Type B pancreatic cell (in vitro differentiated cells): ENCODE measurements around the gene PI4KA. TPM values are rescaled to one million over a fixed set of nuclear protein-coding genes. Genes with fewer than 3 reads are reported as not detected.

ENCODE experiments used
- DNase-seq: peaks from one replicate; pipeline ENCODE4 v3.0.0; 2021; ENCODE audit warnings: mixed read lengths; ENCODE audit not compliant: unreplicated experiment; ENCODE audit errors: extremely low spot score
- H3K27ac Mint-ChIP-seq: 2 replicates; pipeline ENCODE4 v1.8.0; 2021; ENCODE audit warnings: mild to moderate bottlenecking, mixed read lengths
- H3K27me3 Mint-ChIP-seq: 2 replicates; pipeline ENCODE4 v1.8.0; 2021; ENCODE audit warnings: mixed read lengths
- H3K36me3 Mint-ChIP-seq: 2 replicates; pipeline ENCODE4 v1.8.0; 2021; ENCODE audit warnings: mixed read lengths
- H3K4me1 Mint-ChIP-seq: one replicate; pipeline ENCODE4 v1.8.0; 2021; ENCODE audit warnings: mixed read lengths; ENCODE audit not compliant: unreplicated experiment
- H3K4me3 Mint-ChIP-seq: 2 replicates; pipeline ENCODE4 v1.8.0; 2021; ENCODE audit warnings: mild to moderate bottlenecking, mixed read lengths
- H3K9me3 Mint-ChIP-seq: 2 replicates; pipeline ENCODE4 v1.8.0; 2021; ENCODE audit warnings: mixed read lengths
- total RNA-seq: library from RNA; stranded (reverse); gene quantifications from 2 replicates; pipeline ENCODE4 v1.2.1, GENCODE V29; 2021; ENCODE audit warnings: low replicate concordance
- TF ChIP-seq, protein P1 (sequence below): fragments of 200-600 bp; sonication (generic); conservative IDR thresholded peaks from 2 replicates; pipeline ENCODE4 v1.5.0; 2021; ENCODE audit warnings: antibody characterized with exemption, mild to moderate bottlenecking

The PI4KA gene
- total RNA-seq, 1 donor from 2014 or later = 120 TPM

DNA sequence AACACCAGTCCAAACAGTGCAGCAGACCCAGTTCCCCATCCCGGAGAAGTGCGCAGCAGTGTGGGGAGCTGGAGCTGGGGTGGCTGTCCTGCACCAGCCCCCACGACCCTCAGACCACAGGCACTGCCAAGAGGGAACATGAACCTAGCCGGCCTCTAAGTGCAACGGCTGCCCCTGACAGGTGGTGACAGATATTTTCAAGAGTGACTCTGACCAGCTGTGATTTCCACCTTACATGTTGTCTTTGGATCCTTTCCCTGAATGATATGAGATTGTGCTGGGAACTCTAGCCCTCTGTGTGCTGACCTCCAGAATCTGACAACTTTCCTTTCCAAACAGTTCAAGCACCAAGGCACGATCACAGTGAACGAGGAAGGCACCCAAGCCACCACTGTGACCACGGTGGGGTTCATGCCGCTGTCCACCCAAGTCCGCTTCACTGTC, 72.1 kb downstream of the PI4KA start:
- Mint-ChIP-seq H3K4me1 (no peaks in the 10 kb centered on the region), H3K4me3 (no peak overlapping the region), H3K27ac (no peak overlapping the region), H3K27me3 (no peaks in the 10 kb centered on the region), H3K36me3 (peaks cover 4% of the 10 kb centered on the region), H3K9me3 (no peaks in the 10 kb centered on the region)
- DNase-seq = no peak
- TF ChIP-seq, protein P1, sequence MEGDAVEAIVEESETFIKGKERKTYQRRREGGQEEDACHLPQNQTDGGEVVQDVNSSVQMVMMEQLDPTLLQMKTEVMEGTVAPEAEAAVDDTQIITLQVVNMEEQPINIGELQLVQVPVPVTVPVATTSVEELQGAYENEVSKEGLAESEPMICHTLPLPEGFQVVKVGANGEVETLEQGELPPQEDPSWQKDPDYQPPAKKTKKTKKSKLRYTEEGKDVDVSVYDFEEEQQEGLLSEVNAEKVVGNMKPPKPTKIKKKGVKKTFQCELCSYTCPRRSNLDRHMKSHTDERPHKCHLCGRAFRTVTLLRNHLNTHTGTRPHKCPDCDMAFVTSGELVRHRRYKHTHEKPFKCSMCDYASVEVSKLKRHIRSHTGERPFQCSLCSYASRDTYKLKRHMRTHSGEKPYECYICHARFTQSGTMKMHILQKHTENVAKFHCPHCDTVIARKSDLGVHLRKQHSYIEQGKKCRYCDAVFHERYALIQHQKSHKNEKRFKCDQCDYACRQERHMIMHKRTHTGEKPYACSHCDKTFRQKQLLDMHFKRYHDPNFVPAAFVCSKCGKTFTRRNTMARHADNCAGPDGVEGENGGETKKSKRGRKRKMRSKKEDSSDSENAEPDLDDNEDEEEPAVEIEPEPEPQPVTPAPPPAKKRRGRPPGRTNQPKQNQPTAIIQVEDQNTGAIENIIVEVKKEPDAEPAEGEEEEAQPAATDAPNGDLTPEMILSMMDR = no peak

DNA sequence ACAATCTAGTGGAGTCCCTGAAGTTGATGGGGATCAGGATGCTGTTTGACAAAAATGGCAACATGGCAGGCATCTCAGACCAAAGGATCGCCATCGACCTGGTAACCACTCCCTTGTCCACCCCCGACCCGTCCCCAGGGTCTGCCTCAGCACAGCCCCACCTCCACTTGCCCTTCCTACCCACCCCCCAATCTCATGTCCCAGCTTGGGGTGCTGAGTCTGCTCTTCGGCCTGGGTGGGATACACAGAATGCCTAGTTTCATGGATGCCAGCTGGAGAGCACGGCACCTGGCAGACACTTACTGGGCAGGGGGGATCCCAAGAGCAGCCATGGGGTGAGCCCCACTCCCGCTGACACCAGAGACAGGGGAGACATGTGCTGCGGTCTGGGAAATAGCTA, 72.6 kb downstream of the PI4KA start:
- H3K36me3 Mint-ChIP-seq = peaks cover 4% of the 10 kb centered on the region
- TF ChIP-seq, protein P1 = no peak
- H3K27me3 Mint-ChIP-seq = no peaks in the 10 kb centered on the region
- no peaks in the 10 kb centered on the region for H3K4me1 Mint-ChIP-seq
- H3K9me3 Mint-ChIP-seq = no peaks in the 10 kb centered on the region
- no peak overlapping the region for H3K27ac Mint-ChIP-seq
- no peak for DNase-seq
- H3K4me3 Mint-ChIP-seq = no peak overlapping the region

DNA sequence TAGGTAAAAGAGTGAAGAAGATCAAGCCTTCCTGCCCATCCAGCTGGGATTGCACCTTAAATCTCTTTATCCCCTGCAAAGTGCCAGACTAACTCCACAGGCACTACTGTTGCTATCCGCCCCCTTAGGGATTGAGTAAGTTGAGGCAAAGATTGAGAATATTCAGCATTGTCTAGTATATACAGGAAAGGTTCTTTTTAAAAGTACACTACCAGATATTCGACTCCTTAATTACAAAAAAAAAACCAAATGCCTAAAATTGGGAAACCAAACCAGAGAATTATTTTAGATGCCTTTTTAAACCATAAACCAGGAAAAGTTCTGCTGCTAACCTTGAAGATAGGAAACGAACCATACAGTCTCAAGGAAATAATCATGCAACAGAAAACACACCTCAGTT, 73.2 kb downstream of the PI4KA start:
- no peaks in the 10 kb centered on the region for H3K4me1 Mint-ChIP-seq
- no peak overlapping the region for H3K27ac Mint-ChIP-seq
- TF ChIP-seq, protein P1 = no peak
- no peak overlapping the region for H3K4me3 Mint-ChIP-seq
- H3K36me3 Mint-ChIP-seq = peaks cover 4% of the 10 kb centered on the region
- no peaks in the 10 kb centered on the region for H3K27me3 Mint-ChIP-seq
- DNase-seq = no peak
- no peaks in the 10 kb centered on the region for H3K9me3 Mint-ChIP-seq

DNA sequence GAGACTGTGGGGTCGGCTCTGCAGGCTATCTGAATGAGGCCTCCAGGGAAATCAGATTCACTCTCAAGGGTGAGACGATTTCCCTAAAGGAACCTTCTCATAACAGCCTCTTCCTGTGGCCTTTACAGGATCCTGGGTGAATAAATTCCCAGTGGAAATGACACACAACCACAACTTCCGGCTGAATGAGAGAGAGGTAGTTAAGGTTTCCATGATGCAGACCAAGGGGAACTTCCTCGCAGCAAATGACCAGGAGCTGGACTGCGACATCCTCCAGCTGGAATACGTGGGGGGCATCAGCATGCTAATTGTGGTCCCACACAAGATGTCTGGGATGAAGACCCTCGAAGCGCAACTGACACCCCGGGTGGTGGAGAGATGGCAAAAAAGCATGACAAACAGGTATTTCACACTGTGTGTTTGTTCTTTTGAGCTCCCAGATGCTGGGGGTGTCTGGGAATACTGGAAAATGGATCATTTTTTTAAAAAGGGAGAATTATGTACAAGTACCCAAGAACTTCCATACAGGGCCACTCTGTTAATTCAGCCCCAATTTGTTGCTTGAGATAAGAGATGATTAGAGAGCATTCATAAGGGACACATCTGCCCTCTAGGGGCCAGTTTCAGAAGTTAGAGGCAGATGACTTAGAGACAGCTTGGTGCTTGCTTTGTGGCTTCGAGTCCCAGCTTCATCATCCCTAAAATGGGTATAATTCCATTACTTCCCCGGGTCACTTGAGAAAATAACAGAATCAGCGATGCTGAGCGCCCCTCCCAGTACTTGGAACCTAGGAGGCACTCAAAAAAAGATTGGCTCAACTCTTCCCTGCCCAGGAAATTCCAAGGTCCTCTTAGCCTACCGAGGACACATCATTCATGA, 74.5 kb downstream of the PI4KA start:
- no peaks in the 10 kb centered on the region for H3K9me3 Mint-ChIP-seq
- DNase-seq = no peak
- TF ChIP-seq, protein P1 = peak; percentile 80
- H3K27me3 Mint-ChIP-seq = no peaks in the 10 kb centered on the region
- peaks cover 4% of the 10 kb centered on the region for H3K36me3 Mint-ChIP-seq
- H3K4me1 Mint-ChIP-seq = no peaks in the 10 kb centered on the region
- peak overlapping the region; percentile 13 for H3K27ac Mint-ChIP-seq
- H3K4me3 Mint-ChIP-seq = no peak overlapping the region

DNA sequence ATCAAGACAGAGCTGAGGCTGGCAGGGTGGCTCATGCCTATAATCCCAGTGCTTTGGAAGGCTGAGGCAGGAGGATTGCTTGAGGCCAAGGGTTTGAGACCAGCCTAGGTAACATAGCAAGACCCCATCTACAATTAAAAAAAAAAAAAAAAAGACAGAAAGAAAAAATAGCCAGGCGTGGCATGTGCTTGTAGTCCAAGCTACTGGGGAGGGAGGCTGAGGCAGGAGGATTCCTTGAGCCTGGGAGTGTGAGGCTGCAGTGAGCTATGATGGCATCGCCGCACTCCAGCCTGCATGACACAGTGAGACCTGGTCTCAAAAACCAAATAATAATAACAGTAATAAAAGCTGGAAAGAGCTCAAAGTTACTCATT, 75.3 kb downstream of the PI4KA start:
- Mint-ChIP-seq H3K27ac (no peak overlapping the region), H3K4me3 (no peak overlapping the region), H3K36me3 (no peaks in the 10 kb centered on the region), H3K27me3 (no peaks in the 10 kb centered on the region), H3K4me1 (no peaks in the 10 kb centered on the region), H3K9me3 (no peaks in the 10 kb centered on the region)
- TF ChIP-seq, protein P1 = no peak
- no peak for DNase-seq
